ENCODE measurements around the gene ZNF85. TPM values are rescaled to one million over a fixed set of nuclear protein-coding genes. Genes with fewer than 3 reads are reported as not detected.

Gene ZNF85
- total RNA-seq (10 to 100 TPM in 2 of 7 donors, 1 to 10 TPM in 5; 6.8 to 20.1 (median 9.3) TPM), polyA plus RNA-seq (10 to 100 TPM in 1 of 2 donors, 1 to 10 TPM in 1; 8.7 to 11.3 TPM)
- long read RNA-seq, donor 1, partial matches to known transcripts = 0 of 9 reads
- long read RNA-seq, donor 1, other reads (novel, unspliced or antisense) = 3 of 9 reads
- long read RNA-seq, donor 2, transcript ZNF85-201 (4 exons, 1,531 nt) = major isoform, 8 of 15 reads
- long read RNA-seq, donor 2, transcript ZNF85-202 (4 exons, 2,296 nt) = minor isoform, 5 of 15 reads
- long read RNA-seq, donor 2, partial matches to known transcripts = 0 of 15 reads
- long read RNA-seq, donor 2, other reads (novel, unspliced or antisense) = 0 of 15 reads
- long read RNA-seq, donor 3, transcript ZNF85-202 (4 exons, 2,296 nt) = major isoform, 6 of 14 reads
- long read RNA-seq, donor 3, partial matches to known transcripts = 0 of 14 reads
- long read RNA-seq, donor 3, other reads (novel, unspliced or antisense) = 2 of 14 reads

DNA sequence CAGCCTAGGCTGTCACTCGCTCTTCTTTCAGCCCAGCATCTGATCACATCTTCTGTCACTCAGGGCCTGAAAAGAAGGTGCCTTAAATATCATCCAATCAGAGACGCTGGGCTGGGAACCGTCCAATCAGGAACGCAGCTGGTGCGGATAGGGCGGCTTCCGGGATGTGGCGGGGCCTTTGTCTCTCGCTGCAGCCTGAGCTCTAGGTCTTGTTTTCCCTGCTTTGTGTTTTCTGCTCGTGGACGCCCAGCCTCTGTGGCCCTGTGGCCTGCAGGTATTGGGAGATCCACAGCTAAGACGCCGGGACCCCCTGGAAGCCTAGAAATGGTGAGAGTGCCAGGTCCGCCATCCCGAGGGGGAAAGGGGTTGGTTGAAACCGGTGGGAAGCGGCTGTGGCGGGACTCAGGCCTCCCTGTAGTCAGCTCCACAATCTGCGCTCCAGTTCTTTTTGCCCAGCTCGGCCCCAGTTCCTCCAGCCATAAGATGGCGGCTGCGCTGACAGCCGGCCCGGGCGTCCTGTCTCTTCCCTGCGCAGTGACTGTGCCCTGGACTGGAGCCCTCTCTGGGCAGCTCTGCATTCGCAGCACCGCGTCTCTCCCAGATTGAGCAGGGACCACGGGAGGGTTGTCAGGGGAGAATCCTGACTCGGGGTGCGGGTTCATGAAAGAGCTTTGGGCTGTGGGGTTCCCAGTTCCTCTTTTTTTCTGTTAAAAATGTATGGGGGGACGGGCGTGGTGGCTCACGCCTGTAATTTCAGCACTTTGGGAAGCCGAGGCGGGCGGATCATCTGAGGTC, at the start of gene ZNF85:
Gene ZNF85 (plus strand): TSS at position 175 of the 795 bp plus-strand sequence. CDS start 150 bp downstream, at position 325.
- peak; percentile 80 to 90 (median 89) for DNase-seq
- TF ChIP-seq EP300 (IDR thresholded peaks at IDR 0.05) (no peak), POLR2A (IDR thresholded peaks at IDR 0.05) (peak; percentile 17)
- TF ChIP-seq, protein P1, sequence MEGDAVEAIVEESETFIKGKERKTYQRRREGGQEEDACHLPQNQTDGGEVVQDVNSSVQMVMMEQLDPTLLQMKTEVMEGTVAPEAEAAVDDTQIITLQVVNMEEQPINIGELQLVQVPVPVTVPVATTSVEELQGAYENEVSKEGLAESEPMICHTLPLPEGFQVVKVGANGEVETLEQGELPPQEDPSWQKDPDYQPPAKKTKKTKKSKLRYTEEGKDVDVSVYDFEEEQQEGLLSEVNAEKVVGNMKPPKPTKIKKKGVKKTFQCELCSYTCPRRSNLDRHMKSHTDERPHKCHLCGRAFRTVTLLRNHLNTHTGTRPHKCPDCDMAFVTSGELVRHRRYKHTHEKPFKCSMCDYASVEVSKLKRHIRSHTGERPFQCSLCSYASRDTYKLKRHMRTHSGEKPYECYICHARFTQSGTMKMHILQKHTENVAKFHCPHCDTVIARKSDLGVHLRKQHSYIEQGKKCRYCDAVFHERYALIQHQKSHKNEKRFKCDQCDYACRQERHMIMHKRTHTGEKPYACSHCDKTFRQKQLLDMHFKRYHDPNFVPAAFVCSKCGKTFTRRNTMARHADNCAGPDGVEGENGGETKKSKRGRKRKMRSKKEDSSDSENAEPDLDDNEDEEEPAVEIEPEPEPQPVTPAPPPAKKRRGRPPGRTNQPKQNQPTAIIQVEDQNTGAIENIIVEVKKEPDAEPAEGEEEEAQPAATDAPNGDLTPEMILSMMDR (IDR thresholded peaks at IDR 0.05) = no peak
- intact Hi-C loops (cut with DNase I) = no loop called here
- Histone ChIP-seq H3K27ac (peak within 1 kb of the TSS; percentile 65 to 66), H3K27me3 (no peaks in the 10 kb centered on the region), H3K4me3 (peak within 1 kb of the TSS; percentile 55), H3K9me3 (no peaks in the 10 kb centered on the region), H3K36me3 (no peaks in the 10 kb centered on the region), H3K4me1 (ENCODE audit: insufficient read depth) (no peaks in the 10 kb centered on the region)
- 0% methylated on average over 38 of the region's 38 CpGs for WGBS, 3 donors

DNA sequence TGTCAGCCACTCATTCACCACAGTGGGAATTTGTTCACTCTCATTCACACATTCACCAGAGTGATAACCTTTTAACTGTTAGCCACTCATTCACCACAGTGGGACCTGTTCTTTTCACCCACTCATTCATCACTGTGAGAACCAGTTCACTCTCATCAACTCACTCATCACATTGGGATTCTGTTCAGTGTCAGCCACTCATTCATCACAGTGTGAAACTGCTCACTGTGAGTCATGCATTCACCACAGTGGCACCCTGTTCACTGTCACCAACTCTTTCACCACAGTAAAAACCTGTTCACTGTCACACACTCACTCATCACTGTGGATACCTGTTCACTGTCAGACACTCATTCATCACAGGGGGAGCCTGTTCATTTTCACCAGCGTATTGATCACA, 43.5 kb upstream of the ZNF85 start:
- 76 to 91% (median 85%) methylated on average over 1 of the region's 1 CpG for WGBS, 3 donors
- intact Hi-C loops (cut with DNase I) = no loop called here

DNA sequence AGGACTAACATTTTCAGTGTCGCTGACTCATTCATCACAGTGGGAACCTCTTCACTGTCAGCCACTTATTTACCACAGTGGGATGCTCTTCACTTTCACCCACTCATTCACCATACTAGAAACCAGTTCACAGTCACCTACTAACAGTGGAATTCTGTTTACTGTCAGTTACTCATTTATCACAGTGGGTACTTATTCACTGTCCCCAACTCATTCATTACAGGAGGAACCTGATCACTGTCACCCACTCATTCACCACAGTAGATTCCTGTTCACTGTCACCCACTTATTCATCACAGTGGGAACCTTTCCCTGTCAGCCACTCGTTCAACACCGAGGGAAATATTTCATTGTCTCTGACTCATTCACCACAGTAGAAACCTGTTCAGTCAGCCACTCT, 10.1 kb upstream of the ZNF85 start:
- 86 to 88% (median 86%) methylated on average over 3 of the region's 3 CpGs for WGBS, 3 donors
- Histone ChIP-seq H3K4me1 (ENCODE audit: insufficient read depth) (no peaks in the 10 kb centered on the region), H3K9me3 (no peaks in the 10 kb centered on the region), H3K27ac (no peak overlapping the region), H3K36me3 (no peaks in the 10 kb centered on the region), H3K27me3 (no peaks in the 10 kb centered on the region), H3K4me3 (no peak overlapping the region)
- intact Hi-C loops (cut with DNase I) = no loop called here
- DNase-seq = no peak
- no peak for TF ChIP-seq EP300 (IDR thresholded peaks at IDR 0.05)
- TF ChIP-seq, protein P1 (IDR thresholded peaks at IDR 0.05) = no peak
- TF ChIP-seq POLR2A (IDR thresholded peaks at IDR 0.05) = no peak

More for the DNA sequence above, 43.5 kb upstream of the ZNF85 start:
- Histone ChIP-seq H3K9me3 (no peaks in the 10 kb centered on the region), H3K27me3 (no peaks in the 10 kb centered on the region), H3K27ac (no peak overlapping the region), H3K4me3 (no peak overlapping the region), H3K4me1 (ENCODE audit: insufficient read depth) (no peaks in the 10 kb centered on the region), H3K36me3 (no peaks in the 10 kb centered on the region)
- no peak for DNase-seq
- TF ChIP-seq EP300 (IDR thresholded peaks at IDR 0.05) = no peak
- TF ChIP-seq, protein P1 (IDR thresholded peaks at IDR 0.05) = no peak
- TF ChIP-seq POLR2A (IDR thresholded peaks at IDR 0.05) = no peak

DNA sequence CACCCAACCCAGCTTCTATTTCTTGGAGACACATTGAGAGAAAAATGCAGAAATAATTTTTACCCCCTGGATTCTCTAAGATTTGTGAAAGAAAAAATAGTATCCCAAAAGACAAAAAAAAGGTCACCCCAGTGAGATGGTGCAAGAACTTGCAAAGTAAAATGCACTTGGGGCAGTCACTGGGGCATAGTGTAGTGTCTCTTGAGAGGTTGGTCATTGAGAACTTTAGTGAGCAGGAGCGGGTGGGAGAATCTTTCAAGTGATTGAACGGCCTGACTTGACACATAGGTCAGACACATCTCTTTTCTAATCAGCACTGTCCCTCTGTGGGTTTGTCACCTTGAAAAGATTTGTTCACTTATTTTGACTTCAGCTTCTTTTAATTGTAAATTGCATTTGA, 2.4 kb downstream of the ZNF85 start:
- Histone ChIP-seq H3K4me3 (no peak overlapping the region), H3K27ac (no peak overlapping the region), H3K36me3 (no peaks in the 10 kb centered on the region), H3K27me3 (no peaks in the 10 kb centered on the region), H3K9me3 (no peaks in the 10 kb centered on the region), H3K4me1 (ENCODE audit: insufficient read depth) (no peaks in the 10 kb centered on the region)
- no peak for TF ChIP-seq POLR2A (IDR thresholded peaks at IDR 0.05)
- TF ChIP-seq, protein P1 (IDR thresholded peaks at IDR 0.05) = no peak
- no peak for TF ChIP-seq EP300 (IDR thresholded peaks at IDR 0.05)
- 87 to 90% (median 87%) methylated on average over 2 of the region's 2 CpGs for WGBS, 3 donors
- DNase-seq = no peak
- intact Hi-C loops (cut with DNase I) = no loop called here
